Measurements from ENCODE around the gene ARHGAP12. TPM values are rescaled to one million over a fixed set of nuclear protein-coding genes. Genes with fewer than 3 reads are reported as not detected.
A peak's percentile ranks its signal among the peaks of the same experiment; 100 is the strongest.

ARHGAP12 gene
- total and polyA plus RNA-seq, 2 donors (not counting 3 experiments of a cell fraction or from before 2014, with no cell fraction given) = 5.8 to 19.3 TPM

DNA sequence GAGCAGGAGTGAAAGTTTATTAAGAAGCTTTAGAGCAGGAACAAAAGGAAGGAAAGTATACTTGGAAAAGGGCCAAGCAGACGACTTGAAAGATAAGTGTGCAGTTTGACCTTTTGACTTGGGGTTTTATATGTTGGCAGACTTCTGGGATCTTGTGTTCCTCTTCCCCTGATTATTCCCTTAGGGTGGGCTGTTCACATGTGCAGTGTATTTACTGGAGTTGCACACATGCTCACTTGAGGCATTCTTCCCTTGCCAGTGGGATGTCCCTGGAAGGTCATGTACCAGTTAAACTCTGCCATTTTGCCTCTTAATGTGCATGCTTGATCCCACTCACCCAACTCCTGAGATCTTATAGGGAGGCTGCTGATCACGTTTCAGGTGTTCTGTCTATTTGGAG is 23.4 kb upstream of the ARHGAP12 start:
- dilution Hi-C loops (cut with MboI; ENCODE audit: extremely low pct_ligation_motif_present, low sequenced_read_pairs) = no loop called here
- Histone ChIP-seq H3K9me1 (replicated peaks; ENCODE audit: control insufficient read depth, extremely low read depth, insufficient read depth, low read length) (no peaks in the 10 kb centered on the region), H3K27ac (ENCODE audit: insufficient read depth, low read depth, low read length) (no peak overlapping the region), H3K79me2 (ENCODE audit: control insufficient read depth, insufficient read depth, low read length) (no peaks in the 10 kb centered on the region), H3K4me2 (ENCODE audit: insufficient read depth, low read length) (no peak overlapping the region), H3K4me1 (ENCODE audit: control insufficient read depth, extremely low read depth, insufficient read depth, low read length) (peaks cover 23% of the 10 kb centered on the region), H3K36me3 (ENCODE audit: control insufficient read depth in 2 of 2, extremely low read depth in 1 of 2, insufficient read depth in 2 of 2, low read length in 2 of 2) (no peaks in the 10 kb centered on the region), H3K9ac (replicated peaks; ENCODE audit: extremely low read depth, insufficient read depth, low read length) (no peak overlapping the region), H4K20me1 (replicated peaks; ENCODE audit: control insufficient read depth, extremely low read depth, insufficient read depth, low read length) (no peaks in the 10 kb centered on the region), H3K9me3 (replicated peaks; ENCODE audit: control insufficient read depth, insufficient read depth, low read length) (no peaks in the 10 kb centered on the region), H3K27me3 (ENCODE audit: control insufficient read depth in 2 of 2, insufficient read depth in 2 of 2, low read length in 2 of 2) (no peaks in the 10 kb centered on the region), H3K4me3 (replicated peaks in 1 of 3; ENCODE audit: insufficient read depth in 1 of 3, low read depth in 1 of 3, low read length in 3 of 3) (no peak overlapping the region), H2AFZ (ENCODE audit: low read depth, low read length) (no peak overlapping the region)
- intact Hi-C loops (cut with micrococcal nuclease) = no loop called here
- CTCF ChIA-PET = interaction anchor here (0.8 to 1.1 kb wide), 2 partner anchors 25 to 90 kb away, joined by 4 read pairs; no protein-coding TSS in a partner anchor
- POLR2A ChIA-PET = no interaction called here
- DNase-seq (ENCODE audit: low read depth, low spot score) (peak; percentile 48), FAIRE-seq (no peak)
- no peak for TF ChIP-seq POLR2AphosphoS5 (IDR thresholded peaks at IDR 0.05; ENCODE audit: insufficient read depth, low read depth, low read length)
- no TSS peak for BruUV-seq (replicated peaks)

DNA sequence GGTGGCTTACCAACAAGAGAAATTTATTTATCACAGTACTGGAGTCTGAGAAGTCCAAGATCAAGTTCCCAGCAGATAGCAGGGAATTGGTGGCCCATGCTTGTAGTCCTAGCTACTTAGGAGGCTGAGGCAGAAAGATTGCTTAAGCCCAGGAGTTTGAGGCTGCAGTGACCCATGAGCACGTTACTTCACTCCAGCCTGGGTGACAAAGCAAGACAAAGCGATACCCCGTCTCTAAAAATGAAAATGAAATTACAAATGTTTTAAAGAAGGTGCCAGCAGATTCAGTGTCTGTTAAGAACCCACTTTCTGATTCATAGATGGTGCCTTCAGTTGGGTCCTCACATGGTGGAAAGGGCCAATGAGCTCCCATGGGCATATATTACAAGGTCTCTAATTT is 20.6 kb upstream of the ARHGAP12 start:
- TF ChIP-seq FOS (IDR thresholded peaks at IDR 0.05; ENCODE audit: borderline replicate concordance, insufficient read depth, low read length) = no peak
- Histone ChIP-seq H3K27ac (ENCODE audit: insufficient read depth, low read depth, low read length) (no peak overlapping the region), H3K79me2 (ENCODE audit: control insufficient read depth, insufficient read depth, low read length) (no peaks in the 10 kb centered on the region), H3K4me1 (ENCODE audit: control insufficient read depth, extremely low read depth, insufficient read depth, low read length) (peaks cover 28% of the 10 kb centered on the region), H4K20me1 (replicated peaks; ENCODE audit: control insufficient read depth, extremely low read depth, insufficient read depth, low read length) (no peaks in the 10 kb centered on the region), H3K9ac (replicated peaks; ENCODE audit: extremely low read depth, insufficient read depth, low read length) (no peak overlapping the region), H3K27me3 (ENCODE audit: control insufficient read depth in 2 of 2, insufficient read depth in 2 of 2, low read length in 2 of 2) (no peaks in the 10 kb centered on the region), H2AFZ (ENCODE audit: low read depth, low read length) (no peak overlapping the region), H3K4me2 (ENCODE audit: insufficient read depth, low read length) (no peak overlapping the region), H3K4me3 (replicated peaks in 1 of 3; ENCODE audit: insufficient read depth in 1 of 3, low read depth in 1 of 3, low read length in 3 of 3) (no peak overlapping the region), H3K9me3 (replicated peaks; ENCODE audit: control insufficient read depth, insufficient read depth, low read length) (no peaks in the 10 kb centered on the region), H3K9me1 (replicated peaks; ENCODE audit: control insufficient read depth, extremely low read depth, insufficient read depth, low read length) (no peaks in the 10 kb centered on the region), H3K36me3 (ENCODE audit: control insufficient read depth in 2 of 2, extremely low read depth in 1 of 2, insufficient read depth in 2 of 2, low read length in 2 of 2) (no peaks in the 10 kb centered on the region)
- DNase-seq (ENCODE audit: low read depth, low spot score) = no peak
- ChIA-PET POLR2A (interaction anchor here (0.7 kb wide), 1 partner anchor 706 kb away, joined by 5 read pairs; no protein-coding TSS in a partner anchor), CTCF (interaction anchor here (1.0 to 7.3 kb wide), 7 partner anchors 19 to 1309 kb away, joined by 3 to 104 read pairs (median 3); partner anchors contain the start of gene ARHGAP12)
- intact Hi-C loops (cut with micrococcal nuclease) (loop anchor here (5.0 kb wide), 1 partner anchor 58 kb away; no protein-coding TSS in a partner anchor), dilution Hi-C loops (cut with MboI; ENCODE audit: extremely low pct_ligation_motif_present, low sequenced_read_pairs) (no loop called here)
- BruUV-seq (replicated peaks) = no TSS peak
- no peak for FAIRE-seq

Measured in endothelial cell of umbilical vein (primary cell).